HG02588 (cell line): ENCODE results near the gene KNDC1.

Experiments
- ATAC-seq: cut with Tn5 transposase; IDR thresholded peaks from one replicate; pipeline ENCODE4 v1.9.1; 2021; ENCODE audit warnings: mild to moderate bottlenecking, moderate library complexity; ENCODE audit not compliant: unreplicated experiment

The KNDC1 gene

GRCh38 chr10:133236401-133237240 lies 76.6 kb downstream of the KNDC1 start:
- no peak for ATAC-seq

GRCh38 chr10:133237241-133237587 lies 77.2 kb downstream of the KNDC1 start:
- ATAC-seq = no peak

- ATAC-seq = no peak
Measured at GRCh38 chr10:133237588-133238465, 77.8 kb downstream of the KNDC1 start, which contains the start of gene VENTX. VENTX (plus strand) TSS chr10:133237855; CDS start chr10:133237915, 60 bp downstream.

- no peak for ATAC-seq
Measured at GRCh38 chr10:133238466-133238804, 78.4 kb downstream of the KNDC1 start.

GRCh38 chr10:133239990-133240389 lies 80.0 kb downstream of the KNDC1 start:
- ATAC-seq = no peak

GRCh38 chr10:133241501-133242205 lies 81.6 kb downstream of the KNDC1 start:
- no peak for ATAC-seq

- ATAC-seq = no peak
Measured at GRCh38 chr10:133242611-133243356, 82.8 kb downstream of the KNDC1 start.

- no peak for ATAC-seq
Measured at GRCh38 chr10:133243593-133243992, 83.6 kb downstream of the KNDC1 start.

GRCh38 chr10:133245439-133246235 lies 85.6 kb downstream of the KNDC1 start:
- ATAC-seq = no peak

- no peak for ATAC-seq
Measured at GRCh38 chr10:133246236-133246626, 86.2 kb downstream of the KNDC1 start.

GRCh38 chr10:133247681-133248333 lies 87.8 kb downstream of the KNDC1 start:
- no peak for ATAC-seq

GRCh38 chr10:133248334-133248715 lies 88.3 kb downstream of the KNDC1 start:
- ATAC-seq = no peak

GRCh38 chr10:133249094-133249780 lies 89.2 kb downstream of the KNDC1 start:
- ATAC-seq = no peak

- ATAC-seq = no peak
Measured at GRCh38 chr10:133249975-133250754, 90.1 kb downstream of the KNDC1 start.

GRCh38 chr10:133251388-133252222 lies 91.6 kb downstream of the KNDC1 start:
- no peak for ATAC-seq

- no peak for ATAC-seq
Measured at GRCh38 chr10:133252223-133252552, 92.2 kb downstream of the KNDC1 start.

GRCh38 chr10:133253361-133253955 lies 93.4 kb downstream of the KNDC1 start:
- no peak for ATAC-seq
